Erythroblast (primary cell): ENCODE data around the gene CPPED1.

Experiments used
- GATA1 ChIP-seq: IDR thresholded peaks from 2 replicates; pipeline ENCODE4 v1.6.1; 2011; ENCODE audit warnings: low read depth, mild to moderate bottlenecking, control low read depth, low read length, moderate library complexity
- POLR2A ChIP-seq: IDR thresholded peaks from 2 replicates; pipeline ENCODE4 v1.6.1; 2011; ENCODE audit warnings: mild to moderate bottlenecking, low read length

DNA sequence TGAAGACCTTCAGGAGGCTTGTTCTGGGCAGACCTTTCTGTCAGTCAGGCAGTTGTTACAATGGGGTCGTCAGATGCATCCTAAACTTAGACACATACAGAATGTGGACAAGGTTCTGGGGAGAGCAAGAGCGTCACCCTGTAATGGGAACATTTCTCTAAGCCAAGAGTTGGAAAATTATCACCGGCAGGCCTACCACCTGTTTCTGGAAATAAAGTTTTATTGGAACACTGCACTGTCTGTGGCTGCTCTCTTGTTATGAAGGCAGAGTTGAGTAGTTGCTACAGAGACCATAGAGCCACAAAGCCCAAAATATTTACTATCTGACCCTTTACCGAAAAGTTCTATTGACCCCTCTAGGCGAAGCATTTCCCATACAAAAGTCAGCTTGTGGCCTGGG is 106.2 kb downstream of the CPPED1 start:
- no peak for TF ChIP-seq POLR2A
- TF ChIP-seq GATA1, result no peak
